ENCODE data around the gene CD86.

CD86 gene

DNA sequence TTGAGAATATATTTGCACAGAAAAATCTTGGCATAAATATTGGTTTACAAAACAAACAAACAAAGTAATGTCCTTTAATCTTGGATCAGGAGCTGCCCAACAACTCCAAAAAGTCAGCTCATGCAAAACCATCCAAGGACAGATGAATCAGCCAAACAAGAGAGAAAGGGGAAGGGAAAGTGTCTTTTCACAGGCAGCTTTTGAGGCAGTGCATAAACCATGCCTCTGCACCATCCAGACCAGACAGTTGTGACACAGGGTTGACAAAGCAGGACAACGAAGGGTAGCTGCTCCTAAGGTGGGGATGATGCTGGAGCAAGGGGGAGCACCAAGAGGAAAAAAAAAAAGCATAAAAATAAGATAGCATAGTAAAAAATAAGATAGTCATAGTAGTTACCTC is 8.7 kb downstream of the CD86 start:
- no peak for DNase-seq

DNA sequence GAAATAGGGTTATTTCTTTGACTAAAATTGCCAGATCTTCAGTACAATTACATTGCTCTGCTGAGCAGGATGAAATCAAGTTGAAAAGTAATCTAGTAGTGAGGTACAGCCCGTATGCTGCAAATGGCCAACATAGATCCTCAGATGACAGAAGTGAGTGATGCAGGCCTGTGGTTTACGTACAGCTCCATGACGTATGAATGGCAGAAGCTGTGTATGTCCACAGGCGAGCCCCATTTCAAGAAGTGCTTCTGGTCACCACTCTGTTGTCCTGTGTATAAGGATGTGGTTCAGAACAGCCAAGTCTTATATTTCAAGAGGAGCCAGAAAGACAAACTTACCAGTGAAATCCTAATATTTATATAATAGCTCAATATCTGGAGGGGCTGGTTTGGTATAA is 9.2 kb downstream of the CD86 start:
- DNase-seq, result no peak

DNA sequence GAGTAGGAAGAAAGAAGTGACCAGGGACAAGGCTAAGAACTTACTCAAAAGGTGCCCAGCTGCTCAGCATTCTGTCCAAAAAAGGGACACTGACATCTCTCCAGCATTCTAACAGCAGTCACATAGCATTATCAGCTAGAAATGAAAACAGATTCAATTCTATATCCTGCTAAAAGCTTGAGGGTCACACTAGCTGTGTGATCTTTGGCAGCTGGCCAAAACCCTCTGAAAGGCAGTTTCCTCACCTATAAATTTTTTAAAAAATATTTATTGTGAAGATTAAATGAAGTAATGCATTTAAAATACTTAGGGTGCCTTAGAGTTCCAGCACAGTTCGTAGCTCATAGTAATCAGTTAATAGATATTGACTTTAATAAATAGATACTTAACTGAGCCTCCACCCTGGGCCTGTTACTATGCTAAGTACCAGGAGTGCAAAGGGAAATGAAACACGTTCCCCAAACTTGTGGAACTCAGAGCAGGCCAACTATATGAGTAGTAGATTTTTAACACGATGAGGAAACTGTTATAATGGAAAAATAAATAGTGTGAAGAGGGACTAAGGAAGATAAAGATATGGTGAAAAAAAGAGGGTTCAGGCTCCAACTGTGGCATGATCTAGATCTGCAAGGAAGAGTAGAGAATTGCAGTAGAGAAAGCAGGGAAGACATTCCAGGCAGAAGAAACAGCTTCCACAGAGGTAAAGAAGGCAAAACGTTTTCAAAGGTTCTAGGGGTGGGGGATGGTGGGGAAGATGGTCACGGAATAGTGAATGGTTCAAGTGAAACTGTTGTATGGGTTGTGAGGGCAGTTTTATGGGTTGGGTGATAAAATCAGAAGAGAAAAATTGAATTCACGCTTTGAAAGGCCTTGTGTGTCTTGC is 11.4 kb downstream of the CD86 start:
- DNase-seq, result no peak

DNA sequence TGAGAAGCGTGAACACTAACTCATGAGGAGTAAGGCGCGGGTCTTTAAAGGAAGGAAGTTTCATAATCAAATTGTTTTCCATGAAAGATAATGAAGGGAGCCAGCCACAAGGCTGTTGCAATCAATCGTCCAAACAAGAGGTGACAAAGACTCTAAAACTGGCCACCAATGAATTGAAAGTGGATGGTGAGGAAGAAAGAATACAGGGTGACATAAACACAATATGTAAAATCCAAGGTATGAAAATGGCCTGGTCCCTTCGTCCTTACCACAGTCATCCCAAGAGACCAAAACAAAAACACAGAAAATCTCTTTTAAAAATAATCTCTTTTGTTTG is 12.0 kb downstream of the CD86 start:
- DNase-seq, result no peak

DNA sequence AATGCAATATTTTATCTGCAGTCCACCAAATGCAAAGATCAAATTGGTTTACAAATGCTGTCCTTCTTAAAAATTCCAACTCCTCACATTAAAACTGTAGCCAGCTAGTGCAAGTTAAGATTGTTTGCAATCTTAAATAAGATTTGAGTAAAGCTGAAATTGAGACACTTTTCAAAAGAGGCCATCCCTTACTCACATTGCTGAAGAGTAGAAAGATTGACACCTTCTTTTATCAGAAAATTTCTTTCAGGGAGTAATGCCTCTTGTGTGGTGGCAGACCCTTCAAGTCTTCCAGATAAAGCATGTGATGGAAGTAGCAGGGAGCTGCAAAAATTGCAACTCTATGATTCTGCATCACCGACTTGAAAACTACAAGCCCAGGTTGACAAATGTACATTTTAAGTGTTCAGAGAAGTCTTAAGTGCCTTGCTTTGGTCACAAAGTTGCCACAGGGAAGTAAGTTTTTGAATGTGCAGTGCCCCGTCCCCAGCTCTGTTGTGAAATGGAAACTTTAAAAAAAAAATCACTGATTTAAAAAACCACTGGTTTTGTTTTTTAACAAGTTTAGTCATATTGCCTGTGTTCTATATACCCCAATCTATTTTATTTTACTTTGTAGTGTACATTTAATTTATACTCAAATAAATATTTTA is 12.6 kb downstream of the CD86 start:
- no peak for DNase-seq

DNA sequence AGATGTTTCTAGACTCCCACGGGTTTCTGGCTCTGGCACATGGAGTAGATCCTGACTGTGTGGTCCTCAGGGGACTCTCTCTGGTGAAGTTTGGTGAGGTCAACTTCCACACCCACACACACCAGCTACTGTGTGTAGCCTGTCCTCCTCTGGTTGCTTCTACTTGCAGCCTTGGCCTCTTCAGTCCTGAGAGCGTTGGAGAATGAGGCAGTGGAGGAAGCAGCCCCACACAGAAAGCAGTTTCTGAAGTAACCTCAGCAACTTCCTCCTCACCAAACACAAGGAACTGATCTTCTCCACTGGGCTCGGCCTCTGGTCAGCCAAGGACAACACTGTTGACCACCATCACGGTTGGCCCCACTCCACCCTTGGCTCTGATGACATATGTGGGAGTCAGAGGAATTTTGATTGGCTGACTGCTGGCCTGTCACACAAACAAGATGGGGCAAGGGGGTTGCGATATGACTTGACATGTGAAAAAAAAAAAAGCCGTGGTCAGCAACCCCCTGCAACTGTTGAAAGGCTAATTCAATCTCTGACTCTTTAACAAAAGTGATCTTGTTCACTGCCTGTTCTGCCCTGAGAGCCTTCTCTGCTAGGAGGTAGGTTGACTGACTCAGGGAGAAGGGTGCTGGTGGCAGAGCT is 19.6 kb downstream of the CD86 start:
- DNase-seq, result no peak

DNA sequence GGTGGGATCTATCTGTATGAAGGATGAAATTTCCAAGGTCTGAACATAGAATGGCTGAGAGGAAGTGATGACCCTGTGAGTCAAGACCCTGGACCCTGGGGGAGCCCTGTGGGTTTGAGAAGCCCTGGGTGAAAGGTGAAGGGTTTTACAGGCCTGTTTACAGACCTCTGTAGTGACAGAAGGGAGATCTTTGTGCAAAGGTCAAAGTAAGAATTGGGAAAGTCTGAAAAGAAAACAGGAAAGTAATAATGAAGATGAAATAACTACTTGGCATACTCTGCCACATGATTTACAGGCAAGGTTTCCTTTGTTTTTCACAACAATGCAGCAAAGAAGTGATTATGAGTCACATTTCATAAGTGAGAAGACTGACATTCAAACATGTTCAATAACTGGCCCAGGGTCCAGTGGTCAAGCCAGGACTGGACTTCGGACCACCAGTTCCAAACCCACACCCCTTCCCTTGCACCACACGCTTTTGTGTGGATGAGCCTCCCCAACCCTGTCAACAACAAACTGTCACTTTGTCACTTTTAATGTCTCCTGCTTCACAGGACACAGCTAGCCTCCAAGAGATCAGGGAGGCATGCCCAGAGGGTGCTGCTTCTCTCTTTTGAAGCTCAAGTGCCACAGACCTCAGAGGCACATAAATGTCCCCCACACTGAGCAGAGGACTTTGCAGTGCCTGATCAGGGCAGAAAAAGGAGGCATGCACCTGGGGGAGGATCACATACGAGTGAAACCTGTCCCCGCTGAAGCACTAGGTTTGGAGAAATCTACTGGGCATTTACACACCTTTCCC is 21.5 kb downstream of the CD86 start:
- no peak for DNase-seq

DNA sequence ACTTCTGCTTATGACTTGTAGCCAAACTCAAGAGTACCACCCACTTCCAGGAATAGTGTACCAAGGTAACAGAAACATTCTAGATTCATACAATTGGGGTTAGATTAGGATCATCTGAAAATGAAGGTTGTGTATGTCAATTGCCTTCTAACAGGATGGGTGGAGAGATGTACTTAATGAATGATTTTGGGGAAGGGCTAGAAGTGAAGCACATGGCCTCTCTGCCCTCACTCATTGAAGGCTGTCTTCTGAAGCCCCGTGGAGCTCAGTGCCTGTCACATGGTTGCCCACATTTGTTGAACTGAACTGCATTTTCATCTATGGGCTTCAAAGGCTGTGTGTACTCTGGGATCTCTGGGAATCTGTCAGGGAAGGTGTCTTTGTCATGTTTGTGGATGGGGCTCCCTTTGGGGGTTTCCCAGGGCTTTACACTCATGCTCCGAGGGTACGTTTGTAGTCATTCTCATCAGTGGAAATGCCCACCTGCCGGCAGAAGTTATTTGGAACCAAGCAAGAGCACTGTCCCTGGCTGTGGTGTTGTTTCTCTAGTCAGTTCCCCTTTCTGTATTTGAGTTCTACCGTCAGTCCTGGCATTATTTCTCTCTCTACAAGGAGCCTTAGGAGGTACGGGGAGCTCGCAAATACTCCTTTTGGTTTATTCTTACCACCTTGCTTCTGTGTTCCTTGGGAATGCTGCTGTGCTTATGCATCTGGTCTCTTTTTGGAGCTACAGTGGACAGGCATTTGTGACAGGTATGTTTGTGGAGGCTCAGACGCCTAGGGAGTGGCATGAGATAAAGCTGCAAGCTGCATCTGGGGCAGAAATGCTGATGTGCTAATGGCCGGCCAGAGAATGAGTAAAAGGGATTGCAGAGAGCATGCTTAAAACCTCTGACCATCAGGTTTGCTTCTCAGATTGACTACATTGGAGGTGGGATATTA is 22.4 kb downstream of the CD86 start:
- DNase-seq, result no peak

DNA sequence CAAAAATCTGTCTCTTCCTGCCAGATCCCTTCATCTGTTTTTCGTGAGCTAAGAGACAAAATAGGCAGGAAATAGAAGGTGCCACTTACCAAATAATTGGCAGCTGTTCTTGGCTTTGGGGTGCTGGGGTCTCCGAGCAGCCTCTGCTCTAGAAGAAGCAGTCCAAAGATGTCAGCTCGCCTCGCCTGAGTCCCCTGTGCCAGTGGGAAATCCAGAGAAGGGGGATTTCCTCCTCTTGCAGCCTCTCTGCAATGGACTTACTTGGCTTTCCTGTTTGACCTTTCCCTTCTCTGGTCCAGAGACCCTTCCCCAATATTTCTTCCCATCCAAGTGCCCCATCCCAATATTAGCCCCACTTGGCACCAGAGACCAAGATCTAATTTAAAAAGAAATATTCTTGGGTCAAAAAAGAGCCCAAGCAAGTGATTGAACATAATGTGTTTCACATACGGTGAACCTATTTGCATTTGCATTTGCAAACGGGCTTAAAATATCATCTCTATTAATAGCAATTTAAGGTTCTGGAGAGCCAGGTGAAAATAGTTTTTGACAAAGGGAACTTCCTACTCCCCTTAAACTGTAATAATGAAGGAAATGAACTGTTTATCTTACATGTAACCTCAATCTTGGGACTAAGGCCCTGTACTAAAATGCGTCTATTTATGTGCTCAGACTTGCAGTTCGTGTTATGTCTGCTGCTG is 23.2 kb downstream of the CD86 start:
- no peak for DNase-seq

DNA sequence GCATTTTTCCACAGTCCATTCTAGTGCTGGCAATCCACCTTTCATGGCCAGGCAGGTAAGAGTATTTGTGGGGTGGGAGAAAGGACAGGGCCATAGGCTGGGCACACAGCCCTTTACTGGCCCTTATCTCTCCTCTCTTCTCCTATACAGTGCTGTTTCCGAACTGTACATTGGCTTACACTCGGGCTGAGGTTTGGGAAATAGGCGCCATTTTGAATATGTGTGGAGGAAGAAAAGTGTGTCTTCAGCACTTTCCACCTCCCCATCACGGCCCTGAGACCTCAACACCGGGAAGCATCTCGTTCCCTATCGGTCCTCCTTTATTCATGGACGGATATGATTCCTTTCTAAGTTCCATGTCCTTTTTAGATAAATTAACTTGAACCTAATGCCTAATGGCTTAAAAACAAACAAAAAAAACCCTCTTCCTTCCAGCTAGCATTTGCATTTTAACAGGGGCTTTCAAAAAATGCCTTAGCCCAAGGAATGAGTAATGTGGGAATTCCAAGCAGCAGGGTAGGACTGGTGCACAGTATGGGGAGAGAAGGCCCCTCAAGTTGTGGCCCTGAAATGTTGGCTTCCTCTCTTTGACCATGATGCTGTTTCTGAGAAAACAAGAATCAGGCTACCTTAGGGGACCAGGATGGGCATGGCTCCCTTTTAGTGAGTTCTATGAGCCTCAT is 24.5 kb downstream of the CD86 start:
- no peak for DNase-seq

DNA sequence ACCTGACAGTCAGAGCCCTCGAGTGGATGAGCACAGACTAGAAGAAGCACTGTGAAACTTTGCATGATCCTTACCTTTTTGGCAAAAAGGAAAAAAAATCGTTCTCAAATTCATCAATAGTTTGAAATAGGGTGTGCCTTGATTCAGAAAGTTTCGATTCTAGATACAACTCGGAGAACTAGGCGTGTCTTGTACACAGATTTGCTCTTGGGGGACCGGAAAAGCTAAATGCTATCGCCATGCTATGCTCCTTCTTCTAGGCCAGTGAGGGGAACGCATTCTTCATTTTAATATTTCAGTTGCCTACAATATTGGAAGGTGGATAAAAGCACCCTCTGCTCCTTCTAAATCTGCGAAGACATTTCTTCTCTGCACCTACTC is 25.0 kb downstream of the CD86 start:
- DNase-seq, result no peak

DNA sequence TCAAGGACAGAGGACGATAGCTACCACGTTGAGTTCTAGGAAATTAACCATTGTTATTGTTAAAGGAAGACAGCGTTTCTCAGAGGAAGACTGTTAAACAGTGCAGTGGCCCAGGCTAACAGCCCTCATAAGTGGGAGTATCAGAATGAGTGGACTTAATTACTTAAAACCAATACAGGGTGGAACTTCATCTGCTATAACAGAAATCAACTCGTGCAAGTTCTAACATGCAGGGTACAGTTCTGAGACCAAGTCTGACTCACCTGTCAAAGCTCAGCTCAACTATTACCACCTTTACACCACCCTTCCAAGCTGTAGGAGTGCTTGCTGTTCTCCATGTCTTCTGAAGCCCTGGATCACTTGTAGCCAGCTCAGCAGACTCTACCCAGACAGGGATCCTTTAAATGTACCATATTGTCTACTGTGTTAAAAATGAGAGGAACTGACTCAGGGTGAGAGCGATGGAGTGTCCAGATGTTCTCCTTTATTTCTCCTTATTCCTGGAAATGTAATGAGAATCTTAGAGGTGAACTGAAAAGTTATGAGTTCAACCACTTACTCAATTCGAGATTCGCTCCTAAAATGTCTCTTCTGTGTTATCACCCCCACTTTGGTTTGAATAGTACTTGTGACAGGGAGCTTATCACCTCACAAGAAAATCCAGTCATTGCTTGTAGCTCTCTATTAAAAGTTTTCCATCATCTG is 26.5 kb downstream of the CD86 start:
- DNase-seq, result no peak

DNA sequence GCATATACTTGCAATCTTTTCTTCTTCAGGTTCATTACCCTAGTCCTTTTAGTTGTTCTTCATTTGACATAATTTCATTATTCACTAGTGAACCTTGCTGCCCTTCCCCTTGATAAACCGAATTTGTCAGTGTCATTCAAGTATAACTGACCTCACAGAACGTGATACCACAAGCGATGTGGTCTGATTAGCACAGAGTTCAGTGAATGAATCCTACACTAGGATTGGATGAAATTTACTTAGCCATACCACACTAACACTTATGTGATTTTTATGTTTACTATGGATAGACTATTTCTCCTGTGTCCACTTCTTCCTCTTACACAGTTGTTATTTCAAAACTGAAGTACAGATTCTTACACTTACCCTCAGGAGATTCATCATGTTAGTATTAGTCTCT is 27.2 kb downstream of the CD86 start:
- no peak for DNase-seq

DNA sequence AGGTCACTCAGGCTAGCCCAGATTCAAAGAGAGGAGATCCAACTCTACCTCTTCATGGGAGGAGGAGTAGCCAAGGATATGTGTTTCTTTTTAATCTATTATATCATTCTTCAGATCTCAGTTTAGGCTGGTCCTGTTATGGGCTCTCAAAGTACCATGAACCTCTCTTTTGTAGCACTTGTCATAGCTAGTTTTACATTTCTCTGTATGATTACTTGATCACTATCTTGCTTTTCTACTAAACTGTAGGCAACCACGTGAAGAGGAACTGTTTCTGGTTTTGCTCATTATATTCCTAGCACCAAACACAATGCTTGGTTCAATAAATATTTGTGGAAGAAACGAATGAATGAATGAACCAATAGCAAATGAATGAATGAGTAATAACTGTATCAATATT is 29.6 kb downstream of the CD86 start:
- no peak for DNase-seq

DNA sequence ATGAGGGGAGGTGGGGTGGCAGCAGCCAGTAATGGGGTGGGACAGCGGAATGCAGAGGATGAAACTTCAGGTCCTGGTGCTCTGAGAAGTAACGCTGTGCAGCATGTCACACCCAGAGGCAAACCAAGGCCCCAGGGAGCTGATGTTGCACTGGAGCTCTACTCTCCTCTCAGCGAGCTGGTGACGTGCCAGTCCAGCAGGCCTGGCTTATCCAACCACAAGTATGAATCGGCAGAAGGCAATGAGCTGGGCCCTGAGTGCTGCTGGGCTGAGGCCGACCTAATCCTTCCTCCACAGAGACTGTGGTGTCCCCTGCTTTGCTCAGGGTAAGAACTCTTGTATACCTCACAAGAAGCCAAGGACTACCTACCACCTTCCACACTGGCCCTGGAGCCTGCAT is 30.5 kb downstream of the CD86 start:
- DNase-seq, result no peak

DNA sequence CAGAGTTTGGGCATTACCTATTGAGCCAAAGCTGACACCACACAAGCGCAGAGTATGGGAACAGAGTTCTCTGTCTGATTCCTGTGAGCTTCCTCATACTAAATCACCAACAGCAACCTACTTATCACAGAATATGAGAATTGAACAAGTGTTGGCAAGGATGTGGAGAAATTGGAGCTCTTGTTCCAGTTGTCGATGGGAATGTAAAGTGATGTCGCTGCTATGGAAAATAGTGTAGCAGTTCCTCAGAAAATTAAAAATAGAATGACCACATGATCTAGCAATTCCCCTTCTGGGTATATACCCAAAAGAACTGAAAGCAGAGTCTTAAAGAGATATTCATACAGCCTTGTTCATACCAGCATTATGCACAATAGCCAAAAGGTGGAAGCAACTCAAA is 33.4 kb downstream of the CD86 start:
- no peak for DNase-seq

DNA sequence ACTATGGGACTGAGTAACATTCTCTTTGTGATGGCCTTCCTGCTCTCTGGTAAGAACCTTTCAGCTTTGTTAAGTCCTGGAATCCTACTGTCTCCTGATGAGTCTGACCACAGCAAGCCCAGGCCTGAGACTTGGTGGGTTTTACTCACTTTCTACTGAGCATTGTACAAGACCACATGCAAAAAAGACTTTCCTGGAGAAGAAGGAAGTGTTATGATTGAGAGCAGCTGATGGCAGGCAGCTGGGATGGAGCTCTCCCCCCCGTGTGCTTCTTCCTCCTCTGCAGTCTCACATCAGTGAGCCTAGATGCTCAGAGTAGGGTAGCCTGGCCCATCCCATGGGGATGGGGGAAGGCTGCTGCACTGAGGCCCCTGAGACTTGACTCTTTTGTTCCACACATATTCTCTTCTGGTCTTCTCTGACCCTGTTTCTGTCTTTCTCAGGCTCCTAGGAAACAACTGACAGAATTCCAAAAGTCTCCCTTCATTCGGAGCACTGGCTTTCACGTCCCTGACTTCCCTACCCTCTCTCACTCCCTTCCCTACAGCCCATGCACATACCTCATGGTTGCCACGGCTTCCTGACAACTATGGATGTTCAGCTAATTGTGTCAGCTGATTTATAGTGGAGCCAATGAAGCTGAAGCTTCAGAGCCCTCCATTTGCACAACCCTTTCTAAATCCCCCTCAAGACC is 36.6 kb downstream of the CD86 start:
- no peak for DNase-seq

DNA sequence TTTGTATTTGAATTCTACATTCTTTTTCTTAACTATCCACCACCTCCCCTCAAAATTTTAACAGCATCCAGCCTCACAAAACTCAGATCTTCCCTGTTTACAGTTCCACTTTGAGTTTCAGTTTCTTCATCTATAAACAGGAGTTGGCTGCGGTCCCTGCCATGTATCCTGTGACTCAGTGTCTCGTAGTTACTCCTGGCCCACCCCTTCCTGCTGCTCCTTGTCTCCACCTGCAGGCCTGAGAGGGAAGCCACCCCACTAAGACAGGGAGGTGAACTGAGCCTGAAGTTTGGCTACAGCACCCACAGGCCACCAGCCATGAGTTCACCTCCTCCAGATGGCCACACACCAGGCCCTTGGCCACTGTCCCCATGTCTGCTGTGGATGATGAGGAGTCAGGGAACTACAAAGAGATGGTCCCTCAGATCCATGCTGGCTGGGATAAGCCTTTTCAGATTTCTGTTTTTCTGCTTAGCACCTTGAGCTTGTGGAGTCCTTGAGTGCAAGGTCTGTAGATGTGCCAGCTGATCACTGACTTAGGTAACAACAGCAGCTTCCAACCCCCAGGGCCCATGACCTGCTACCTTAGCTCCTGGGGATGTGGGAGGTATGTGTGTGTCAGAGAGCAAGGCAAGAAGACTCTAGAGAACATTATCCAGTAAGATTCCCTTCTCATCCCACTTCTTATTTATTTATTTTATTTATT is 37.5 kb downstream of the CD86 start:
- DNase-seq, result no peak

DNA sequence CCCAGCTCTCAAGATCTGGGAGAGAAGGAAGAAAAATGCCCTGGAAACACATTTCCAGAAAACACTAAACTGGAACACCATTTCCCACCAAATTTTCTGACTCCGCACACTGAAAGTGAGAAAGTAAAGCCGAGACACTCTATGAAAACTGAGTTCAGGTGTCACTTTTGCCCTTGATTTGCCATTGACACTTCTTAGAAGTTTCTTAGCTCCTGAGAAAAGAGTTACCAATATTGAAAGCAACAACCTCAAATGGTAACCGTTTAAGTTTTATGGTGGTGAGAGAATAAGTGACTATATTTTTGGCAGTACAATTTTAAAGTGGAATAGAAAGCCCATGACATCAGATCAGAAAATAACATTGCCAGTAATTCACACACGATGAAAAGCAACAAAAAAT is 39.0 kb downstream of the CD86 start:
- DNase-seq, result no peak
